HepG2 (cell line): ENCODE data around the gene WNT1. TPM values are rescaled to one million over a fixed set of nuclear protein-coding genes. Genes with fewer than 3 reads are reported as not detected.

Experiments used
- ADNP ChIP-seq: sonication (generic); formaldehyde crosslinking; IDR thresholded peaks from 2 replicates; pipeline ENCODE4 v1.4.0; 2020; ENCODE audit warnings: missing genetic modification reagents
- CHD2 ChIP-seq: IDR thresholded peaks from 2 replicates; pipeline ENCODE4 v1.6.1; 2011; ENCODE audit warnings: low read depth, low read length, improper control_type of control experiment
- FIP1L1 ChIP-seq: fragments of 200-400 bp; formaldehyde crosslinking; IDR thresholded peaks from 2 replicates; pipeline ENCODE4 v1.6.1; 2018; ENCODE audit warnings: low read depth, mild to moderate bottlenecking, low read length, moderate library complexity, borderline replicate concordance; ENCODE audit not compliant: insufficient read depth
- FOXK2 ChIP-seq: fragments of 450-650 bp; IDR thresholded peaks from 2 replicates; pipeline ENCODE4 v1.6.1; 2016
- GABPA ChIP-seq, 2 experiments: IDR thresholded peaks; 2 replicates each; pipeline ENCODE4 v1.6.1; 2011 to 2016; ENCODE audit warnings: low read depth in 2 of 2, low read length in 1 of 2, missing biosample characterization in 1 of 2, missing genetic modification characterization in 1 of 2
- GATA4 ChIP-seq: sonication (generic); IDR thresholded peaks from 2 replicates; pipeline ENCODE4 v1.6.1; 2016; ENCODE audit warnings: antibody characterized with exemption, low read depth, borderline replicate concordance
- HDAC2 ChIP-seq: sonication (generic); formaldehyde crosslinking; IDR thresholded peaks from 2 replicates; pipeline ENCODE4 v1.4.0; 2020; ENCODE audit warnings: missing genetic modification reagents
- KDM5A ChIP-seq: fragments of 200-600 bp; sonication (generic); IDR thresholded peaks from 2 replicates; pipeline ENCODE4 v1.7.0; 2018; ENCODE audit warnings: antibody characterized with exemption, mild to moderate bottlenecking, low read length, borderline replicate concordance
- KLF6 ChIP-seq: IDR thresholded peaks from 2 replicates; pipeline ENCODE4 v1.8.0; 2016; ENCODE audit warnings: missing biosample characterization, missing genetic modification reagents
- NR2F6 ChIP-seq, 2 experiments: IDR thresholded peaks; 2 replicates each; pipeline ENCODE4 v1.6.1; 2016; ENCODE audit warnings: antibody characterized with exemption in 1 of 2, mild to moderate bottlenecking in 1 of 2
- SIN3A ChIP-seq: IDR thresholded peaks from 2 replicates; pipeline ENCODE4 v1.6.1; 2011; ENCODE audit warnings: low read depth, mild to moderate bottlenecking, control low read depth, low read length, borderline replicate concordance
- SKI ChIP-seq: fragments of 450-650 bp; IDR thresholded peaks from one replicate; pipeline ENCODE4 v1.6.1; 2018; ENCODE audit warnings: mild to moderate bottlenecking; ENCODE audit not compliant: partially characterized antibody
- SNRNP70 ChIP-seq: fragments of 200-400 bp; formaldehyde crosslinking; IDR thresholded peaks from 2 replicates; pipeline ENCODE4 v1.6.1; 2017; ENCODE audit warnings: mild to moderate bottlenecking, low read depth, low read length, moderate library complexity
- ZKSCAN8 ChIP-seq: IDR thresholded peaks from 2 replicates; pipeline ENCODE4 v1.6.1; 2016; ENCODE audit warnings: borderline replicate concordance, missing genetic modification reagents, missing compliant biosample characterization
- ZNF124 ChIP-seq: sonication (generic); formaldehyde crosslinking; IDR thresholded peaks from 2 replicates; pipeline ENCODE4 v1.4.0; 2020; ENCODE audit warnings: missing genetic modification reagents
- ZNF292 ChIP-seq: sonication (generic); formaldehyde crosslinking; IDR thresholded peaks from 2 replicates; pipeline ENCODE4 v1.8.1; 2022; ENCODE audit warnings: mild to moderate bottlenecking, low read depth, missing genetic modification reagents, borderline replicate concordance
- ZNF576 ChIP-seq: sonication (generic); formaldehyde crosslinking; IDR thresholded peaks from 2 replicates; pipeline ENCODE4 v1.4.0; 2020; ENCODE audit warnings: mild to moderate bottlenecking, missing genetic modification reagents
- ZNF598 ChIP-seq: sonication (generic); formaldehyde crosslinking; IDR thresholded peaks from 2 replicates; pipeline ENCODE4 v1.5.1; 2020; ENCODE audit warnings: mild to moderate bottlenecking, missing genetic modification reagents, borderline replicate concordance
- polyA plus RNA-seq, 8 experiments: library from polyadenylated mRNA; depleted of rRNA in 3 of 8; stranded (reverse) in 7 of 8; unstranded in 1 of 8; fragments of >200 nt; fragmentation: Illumina TruSeq in 4 of 8; extraction: Trizol in 4 of 8; gene quantifications; 2 replicates each; pipeline versions ENCODE4 v1.2.1 to v1.2.3, GENCODE V29; 2011 to 2016; ENCODE audit warnings: low read depth in 4 of 8, missing spikeins in 1 of 8, mixed read lengths in 1 of 8; ENCODE audit not compliant: insufficient read depth in 1 of 8
- total RNA-seq, 5 experiments: library from RNA; depleted of rRNA; stranded (reverse); fragments of >200 nt; fragmentation: Illumina TruSeq; extraction: Trizol; gene quantifications; 2 replicates each; pipeline ENCODE4 v1.2.3, GENCODE V29; 2016; ENCODE audit warnings: low read depth in 1 of 5
- TF ChIP-seq, protein P1 (sequence below): sonication (generic); formaldehyde crosslinking; IDR thresholded peaks from 2 replicates; pipeline ENCODE4 v1.8.0; 2022; ENCODE audit warnings: missing genetic modification reagents, mild to moderate bottlenecking, moderate library complexity, borderline replicate concordance
- TF ChIP-seq, protein P2 (sequence below): sonication (generic); formaldehyde crosslinking; IDR thresholded peaks from 2 replicates; pipeline ENCODE4 v1.4.0; 2020; ENCODE audit warnings: mild to moderate bottlenecking, missing genetic modification reagents
- TF ChIP-seq, protein P3 (sequence below): IDR thresholded peaks from 2 replicates; pipeline ENCODE4 v1.6.1; 2016; ENCODE audit warnings: mild to moderate bottlenecking
- TF ChIP-seq, protein P4 (sequence below): sonication (generic); formaldehyde crosslinking; IDR thresholded peaks from 2 replicates; pipeline ENCODE4 v1.5.0; 2020; ENCODE audit warnings: mild to moderate bottlenecking, low read depth, missing genetic modification reagents, borderline replicate concordance

The WNT1 gene
- total and polyA plus RNA-seq, 2 of the 13 experiments (the other 11 are each of a cell fraction or from before 2014, with no cell fraction given) = not detected

DNA sequence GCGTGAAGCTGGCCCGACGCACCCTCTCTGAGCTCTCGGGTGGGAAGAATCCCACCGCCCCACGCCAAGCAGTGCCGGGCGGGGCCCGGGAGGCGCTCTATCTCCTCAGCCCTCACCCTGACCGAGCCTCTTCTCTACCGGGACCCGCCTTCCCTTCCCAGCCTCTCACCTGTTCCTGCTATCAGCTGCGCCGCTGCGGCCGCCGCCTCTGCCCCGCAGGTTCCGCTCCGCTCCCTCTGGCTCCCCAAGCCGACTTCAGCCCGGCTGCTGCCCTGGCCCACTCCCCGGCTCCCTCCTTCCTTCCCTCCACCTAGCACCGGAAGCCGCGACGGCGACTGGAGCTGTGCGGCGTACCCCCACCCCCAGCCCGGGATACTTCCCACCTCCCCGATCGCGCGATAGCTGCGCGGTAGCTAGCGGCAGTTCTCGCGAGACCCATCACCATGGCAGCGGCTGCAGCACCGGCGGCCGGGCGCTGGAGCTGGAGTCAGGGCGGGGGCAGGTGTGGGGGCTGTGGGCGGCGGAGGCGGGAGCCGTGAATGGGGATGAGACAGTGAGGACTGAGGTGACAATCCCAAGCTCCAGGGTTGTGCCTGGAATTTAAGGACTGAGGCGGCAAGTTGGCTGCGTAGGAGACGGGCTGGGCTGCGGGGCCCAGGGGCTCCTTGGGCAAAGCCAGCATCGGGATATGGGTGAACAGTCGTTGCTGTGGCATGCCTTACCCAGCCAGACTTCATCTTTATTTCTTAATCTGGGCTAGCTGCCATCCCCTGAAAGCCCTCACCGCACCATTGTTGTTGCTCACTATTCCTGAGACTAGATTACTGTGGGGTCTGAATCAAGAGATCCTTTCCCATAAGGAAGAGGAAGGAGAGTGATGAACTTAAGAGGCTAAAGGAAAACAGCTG lies 20.7 kb upstream of the WNT1 start, which contains the start of gene ARF3 (continued):
- no peak for TF ChIP-seq ZNF124 (CRISPR knock-in tag)
- no peak for TF ChIP-seq FIP1L1
- TF ChIP-seq, protein P1, sequence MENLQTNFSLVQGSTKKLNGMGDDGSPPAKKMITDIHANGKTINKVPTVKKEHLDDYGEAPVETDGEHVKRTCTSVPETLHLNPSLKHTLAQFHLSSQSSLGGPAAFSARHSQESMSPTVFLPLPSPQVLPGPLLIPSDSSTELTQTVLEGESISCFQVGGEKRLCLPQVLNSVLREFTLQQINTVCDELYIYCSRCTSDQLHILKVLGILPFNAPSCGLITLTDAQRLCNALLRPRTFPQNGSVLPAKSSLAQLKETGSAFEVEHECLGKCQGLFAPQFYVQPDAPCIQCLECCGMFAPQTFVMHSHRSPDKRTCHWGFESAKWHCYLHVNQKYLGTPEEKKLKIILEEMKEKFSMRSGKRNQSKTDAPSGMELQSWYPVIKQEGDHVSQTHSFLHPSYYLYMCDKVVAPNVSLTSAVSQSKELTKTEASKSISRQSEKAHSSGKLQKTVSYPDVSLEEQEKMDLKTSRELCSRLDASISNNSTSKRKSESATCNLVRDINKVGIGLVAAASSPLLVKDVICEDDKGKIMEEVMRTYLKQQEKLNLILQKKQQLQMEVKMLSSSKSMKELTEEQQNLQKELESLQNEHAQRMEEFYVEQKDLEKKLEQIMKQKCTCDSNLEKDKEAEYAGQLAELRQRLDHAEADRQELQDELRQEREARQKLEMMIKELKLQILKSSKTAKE (CRISPR knock-in tag) = peak; percentile 71
- TF ChIP-seq KLF6 (CRISPR knock-in tag) = no peak
- TF ChIP-seq, protein P2, sequence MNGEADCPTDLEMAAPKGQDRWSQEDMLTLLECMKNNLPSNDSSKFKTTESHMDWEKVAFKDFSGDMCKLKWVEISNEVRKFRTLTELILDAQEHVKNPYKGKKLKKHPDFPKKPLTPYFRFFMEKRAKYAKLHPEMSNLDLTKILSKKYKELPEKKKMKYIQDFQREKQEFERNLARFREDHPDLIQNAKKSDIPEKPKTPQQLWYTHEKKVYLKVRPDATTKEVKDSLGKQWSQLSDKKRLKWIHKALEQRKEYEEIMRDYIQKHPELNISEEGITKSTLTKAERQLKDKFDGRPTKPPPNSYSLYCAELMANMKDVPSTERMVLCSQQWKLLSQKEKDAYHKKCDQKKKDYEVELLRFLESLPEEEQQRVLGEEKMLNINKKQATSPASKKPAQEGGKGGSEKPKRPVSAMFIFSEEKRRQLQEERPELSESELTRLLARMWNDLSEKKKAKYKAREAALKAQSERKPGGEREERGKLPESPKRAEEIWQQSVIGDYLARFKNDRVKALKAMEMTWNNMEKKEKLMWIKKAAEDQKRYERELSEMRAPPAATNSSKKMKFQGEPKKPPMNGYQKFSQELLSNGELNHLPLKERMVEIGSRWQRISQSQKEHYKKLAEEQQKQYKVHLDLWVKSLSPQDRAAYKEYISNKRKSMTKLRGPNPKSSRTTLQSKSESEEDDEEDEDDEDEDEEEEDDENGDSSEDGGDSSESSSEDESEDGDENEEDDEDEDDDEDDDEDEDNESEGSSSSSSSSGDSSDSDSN (CRISPR knock-in tag) = peak; percentile 69; the same call in 1 of the 2 replicates
- TF ChIP-seq, protein P3, sequence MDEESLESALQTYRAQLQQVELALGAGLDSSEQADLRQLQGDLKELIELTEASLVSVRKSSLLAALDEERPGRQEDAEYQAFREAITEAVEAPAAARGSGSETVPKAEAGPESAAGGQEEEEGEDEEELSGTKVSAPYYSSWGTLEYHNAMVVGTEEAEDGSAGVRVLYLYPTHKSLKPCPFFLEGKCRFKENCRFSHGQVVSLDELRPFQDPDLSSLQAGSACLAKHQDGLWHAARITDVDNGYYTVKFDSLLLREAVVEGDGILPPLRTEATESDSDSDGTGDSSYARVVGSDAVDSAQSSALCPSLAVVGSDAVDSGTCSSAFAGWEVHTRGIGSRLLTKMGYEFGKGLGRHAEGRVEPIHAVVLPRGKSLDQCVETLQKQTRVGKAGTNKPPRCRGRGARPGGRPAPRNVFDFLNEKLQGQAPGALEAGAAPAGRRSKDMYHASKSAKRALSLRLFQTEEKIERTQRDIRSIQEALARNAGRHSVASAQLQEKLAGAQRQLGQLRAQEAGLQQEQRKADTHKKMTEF (CRISPR knock-in tag) = peak; percentile 72; the same call in 1 of the 2 replicates
- TF ChIP-seq GABPA (IDR thresholded peaks at IDR 0.05; ENCODE audit: low read depth, low read length) = peak; percentile 62
- TF ChIP-seq GABPA (CRISPR knock-in tag; IDR thresholded peaks at IDR 0.05; ENCODE audit: low read depth) = peak; percentile 88
- TF ChIP-seq NR2F6 (IDR thresholded peaks at IDR 0.05) = no peak
- peak; percentile 31; the same call in 1 of the 2 replicates for TF ChIP-seq NR2F6 (CRISPR knock-in tag; IDR thresholded peaks at IDR 0.05)
- TF ChIP-seq ZKSCAN8 (CRISPR knock-in tag) = no peak; the same call in 1 of the 2 replicates
- TF ChIP-seq ZNF292 (CRISPR knock-in tag) = no peak
- no peak for TF ChIP-seq ADNP
- TF ChIP-seq CHD2 = peak; percentile 100
- TF ChIP-seq FOXK2 = no peak
- peak; percentile 12; the same call in 1 of the 2 replicates for TF ChIP-seq ZNF598 (CRISPR knock-in tag)
- TF ChIP-seq SIN3A = peak; percentile 91
- TF ChIP-seq, protein P4, sequence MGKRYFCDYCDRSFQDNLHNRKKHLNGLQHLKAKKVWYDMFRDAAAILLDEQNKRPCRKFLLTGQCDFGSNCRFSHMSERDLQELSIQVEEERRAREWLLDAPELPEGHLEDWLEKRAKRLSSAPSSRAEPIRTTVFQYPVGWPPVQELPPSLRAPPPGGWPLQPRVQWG (CRISPR knock-in tag) = no peak
- TF ChIP-seq SNRNP70 = no peak
- TF ChIP-seq HDAC2 (CRISPR knock-in tag) = peak; percentile 27; the same call in 1 of the 2 replicates
- TF ChIP-seq ZNF576 (CRISPR knock-in tag) = no peak
- no peak for TF ChIP-seq SKI
- TF ChIP-seq KDM5A = peak; percentile 83
- TF ChIP-seq GATA4 = 0 out of 2 replicates have a peak, but pooled peaks have one; percentile 40
